Activated T-cell treated with anti-CD3 and anti-CD28 coated beads, Interleukin-2, amount 50 U/mL, for 48 hours (primary cell): Measurements from ENCODE around the gene KRTAP11-1.
A peak's percentile ranks its signal among the peaks of the same experiment; 100 is the strongest.

Experiments used
- DNase-seq, 2 experiments: peaks; one replicate each; pipeline ENCODE4 v3.0.0-alpha.2; 2020

The KRTAP11-1 gene, protein sequence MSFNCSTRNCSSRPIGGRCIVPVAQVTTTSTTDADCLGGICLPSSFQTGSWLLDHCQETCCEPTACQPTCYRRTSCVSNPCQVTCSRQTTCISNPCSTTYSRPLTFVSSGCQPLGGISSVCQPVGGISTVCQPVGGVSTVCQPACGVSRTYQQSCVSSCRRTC

DNA sequence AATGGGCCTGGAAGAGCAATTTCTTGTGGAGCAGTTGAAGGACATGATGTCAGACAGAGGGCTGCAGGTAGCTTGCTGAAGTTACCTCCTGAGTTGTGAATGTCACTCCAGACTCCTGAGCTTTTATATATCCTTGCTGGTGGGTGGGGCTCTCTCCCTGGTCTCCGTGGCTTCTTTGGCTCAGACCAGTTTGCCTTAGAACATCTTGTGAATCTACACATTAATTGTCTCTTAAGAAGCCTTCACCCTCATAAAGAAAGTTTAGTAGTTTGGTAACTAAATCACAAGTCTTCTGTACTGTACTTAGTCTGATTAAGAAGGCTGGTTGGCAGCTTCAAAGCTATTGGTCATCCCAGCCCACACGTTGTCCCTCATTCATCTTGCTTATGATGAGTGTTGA, at the start of gene KRTAP11-1:
KRTAP11-1 (minus strand) TSS at position 101 of the 400 bp plus-strand sequence; CDS start at position 45, 56 bp downstream.
- DNase-seq = no peak

DNA sequence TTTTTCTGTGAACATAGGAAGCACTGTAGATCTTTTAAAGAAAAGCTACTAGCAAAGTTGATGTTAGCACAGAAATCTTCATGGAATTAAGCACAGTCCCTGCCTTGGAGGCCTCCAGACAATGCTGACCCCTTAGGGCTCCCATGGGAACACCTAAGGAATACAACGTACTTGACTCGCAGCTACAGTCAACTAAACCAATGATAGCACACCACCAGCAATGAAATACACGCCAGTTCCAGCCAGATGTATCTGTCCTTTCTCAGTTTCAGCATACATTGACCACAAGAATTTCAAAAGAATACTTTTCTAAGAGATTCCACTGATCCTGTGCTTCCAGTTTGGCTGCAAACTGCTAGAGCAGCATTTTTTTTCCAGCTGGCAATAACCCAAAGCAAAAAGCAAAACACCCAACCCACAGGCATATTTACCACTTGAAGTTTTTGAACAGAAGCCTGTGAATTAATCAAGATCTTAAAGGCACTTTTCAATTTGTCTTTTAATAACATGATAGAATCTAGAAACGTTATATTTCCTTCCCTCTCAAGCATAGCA, 42.8 kb upstream of the KRTAP11-1 start:
- no peak for DNase-seq

DNA sequence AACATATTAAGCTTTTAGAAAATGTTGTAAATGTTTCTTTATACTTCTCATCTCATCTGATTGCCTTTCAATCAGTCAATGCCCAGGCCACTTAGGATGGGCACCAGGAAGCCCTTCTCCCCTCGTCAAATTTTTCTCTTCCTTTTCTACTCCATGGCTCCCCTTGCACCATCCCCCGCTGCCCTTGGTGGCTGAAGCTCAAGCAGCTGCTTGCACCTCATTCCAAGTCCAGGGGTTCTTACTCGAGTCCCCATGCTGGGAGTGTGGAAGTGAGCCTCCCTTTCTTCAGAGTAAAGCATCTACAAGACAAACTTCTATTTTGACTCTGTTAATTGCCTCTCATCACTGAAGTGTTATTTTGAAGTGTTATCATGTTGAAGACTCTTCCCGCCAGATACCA, 39.7 kb upstream of the KRTAP11-1 start:
- DNase-seq = no peak

DNA sequence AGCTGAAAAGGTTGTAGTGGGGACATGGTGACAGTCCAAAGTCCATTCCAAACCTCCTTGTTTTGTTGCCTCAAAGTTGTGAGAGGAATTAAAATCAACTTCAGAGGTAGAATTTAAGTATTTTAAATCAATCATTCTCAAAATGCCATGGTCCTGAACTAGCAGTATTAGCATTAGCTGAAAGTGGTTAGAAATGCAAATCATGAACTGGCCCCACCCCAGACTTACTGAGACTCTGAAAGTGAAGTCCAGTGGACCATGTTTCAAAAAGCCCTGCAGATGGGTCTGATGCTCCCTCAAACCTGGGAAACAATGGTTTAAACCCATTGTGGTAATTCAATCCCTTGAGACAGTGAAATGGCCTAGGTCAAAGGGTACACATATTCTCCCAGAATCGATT, 36.2 kb upstream of the KRTAP11-1 start:
- DNase-seq = no peak

DNA sequence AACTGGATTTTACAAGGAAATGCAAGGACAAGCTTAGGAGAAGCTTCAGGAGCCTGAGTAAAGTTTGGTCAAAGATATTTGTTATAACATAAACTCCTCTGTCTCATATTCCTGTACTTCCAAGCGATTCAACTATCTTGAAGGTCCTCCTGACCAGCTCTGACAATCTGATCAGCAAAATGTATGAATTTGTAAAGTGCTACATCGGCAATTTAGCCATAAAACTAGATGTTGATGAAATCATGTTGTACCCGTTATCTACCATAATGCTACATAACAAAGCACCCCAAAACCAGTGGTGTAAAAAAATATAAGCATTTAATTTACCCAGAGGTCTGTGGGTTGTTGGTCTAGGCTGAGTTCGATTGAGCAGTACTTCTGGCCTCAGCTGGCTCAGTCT, 19.5 kb upstream of the KRTAP11-1 start:
- no peak for DNase-seq

DNA sequence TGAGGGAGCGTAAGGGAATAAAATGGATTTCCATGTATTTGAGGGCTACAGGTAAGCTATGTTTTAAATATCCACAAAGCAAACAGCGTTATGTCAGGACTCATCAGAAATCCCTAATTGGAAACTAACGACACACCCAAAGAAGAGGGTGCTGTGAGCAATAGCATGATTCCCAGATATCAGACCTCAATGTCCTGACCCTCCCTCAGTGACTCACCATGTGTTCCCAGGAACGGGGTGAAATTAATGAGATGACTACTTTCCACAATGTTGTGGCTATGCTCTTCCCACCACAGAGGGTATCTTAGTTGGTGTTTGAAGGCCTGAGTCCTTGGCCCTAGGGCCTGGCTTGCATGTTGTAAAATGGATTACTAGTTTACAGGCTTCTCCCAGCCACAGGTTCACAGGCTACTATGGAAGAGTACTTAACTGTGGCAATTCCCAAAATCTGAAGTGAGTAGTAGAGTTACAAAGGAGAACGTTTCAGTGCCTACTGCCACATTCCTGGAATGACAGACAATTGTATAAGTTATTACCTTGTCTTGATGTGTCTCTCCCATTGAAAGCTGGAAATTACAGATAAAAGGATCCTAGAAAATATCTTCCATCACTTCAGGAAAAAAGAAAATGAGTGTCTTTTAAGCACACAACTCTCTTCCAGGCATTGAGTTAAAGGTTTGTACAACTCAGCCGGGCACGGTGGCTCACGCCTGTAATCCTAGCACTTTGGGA, 1.7 kb upstream of the KRTAP11-1 start:
- DNase-seq = no peak

DNA sequence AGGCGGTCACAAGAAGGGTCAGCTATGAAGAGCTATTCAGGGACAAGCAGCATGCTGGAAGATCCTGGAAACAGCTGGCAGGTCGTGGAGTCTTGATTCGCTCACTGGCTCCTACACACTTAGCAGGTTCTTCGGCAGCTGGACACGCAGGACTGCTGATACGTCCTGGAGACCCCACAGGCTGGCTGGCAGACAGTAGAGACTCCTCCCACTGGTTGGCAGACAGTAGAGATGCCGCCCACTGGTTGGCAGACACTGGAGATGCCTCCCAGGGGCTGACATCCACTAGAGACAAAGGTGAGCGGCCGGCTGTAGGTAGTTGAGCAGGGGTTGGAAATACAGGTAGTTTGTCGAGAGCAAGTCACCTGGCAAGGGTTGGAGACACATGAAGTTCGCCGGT, 466 bp downstream of the KRTAP11-1 start:
- no peak for DNase-seq

DNA sequence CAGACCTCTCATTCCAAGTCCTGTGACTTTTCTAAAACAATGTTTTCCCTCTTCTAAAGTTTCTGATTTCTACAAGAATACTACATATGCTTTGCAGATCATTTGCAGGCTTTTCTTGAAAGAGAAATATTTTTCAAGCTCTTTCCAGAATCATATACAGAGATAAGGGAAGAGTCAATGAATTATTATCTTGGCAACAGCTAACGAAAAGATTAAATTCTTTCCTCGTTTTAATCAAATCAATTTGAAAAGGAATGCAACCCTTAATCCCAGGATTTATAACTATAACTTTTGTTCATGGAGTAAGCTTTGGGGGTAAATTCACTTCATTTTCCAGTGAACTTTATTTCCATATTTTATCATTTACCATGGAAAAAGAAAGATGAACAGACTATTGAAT, 6.9 kb downstream of the KRTAP11-1 start:
- no peak for DNase-seq

DNA sequence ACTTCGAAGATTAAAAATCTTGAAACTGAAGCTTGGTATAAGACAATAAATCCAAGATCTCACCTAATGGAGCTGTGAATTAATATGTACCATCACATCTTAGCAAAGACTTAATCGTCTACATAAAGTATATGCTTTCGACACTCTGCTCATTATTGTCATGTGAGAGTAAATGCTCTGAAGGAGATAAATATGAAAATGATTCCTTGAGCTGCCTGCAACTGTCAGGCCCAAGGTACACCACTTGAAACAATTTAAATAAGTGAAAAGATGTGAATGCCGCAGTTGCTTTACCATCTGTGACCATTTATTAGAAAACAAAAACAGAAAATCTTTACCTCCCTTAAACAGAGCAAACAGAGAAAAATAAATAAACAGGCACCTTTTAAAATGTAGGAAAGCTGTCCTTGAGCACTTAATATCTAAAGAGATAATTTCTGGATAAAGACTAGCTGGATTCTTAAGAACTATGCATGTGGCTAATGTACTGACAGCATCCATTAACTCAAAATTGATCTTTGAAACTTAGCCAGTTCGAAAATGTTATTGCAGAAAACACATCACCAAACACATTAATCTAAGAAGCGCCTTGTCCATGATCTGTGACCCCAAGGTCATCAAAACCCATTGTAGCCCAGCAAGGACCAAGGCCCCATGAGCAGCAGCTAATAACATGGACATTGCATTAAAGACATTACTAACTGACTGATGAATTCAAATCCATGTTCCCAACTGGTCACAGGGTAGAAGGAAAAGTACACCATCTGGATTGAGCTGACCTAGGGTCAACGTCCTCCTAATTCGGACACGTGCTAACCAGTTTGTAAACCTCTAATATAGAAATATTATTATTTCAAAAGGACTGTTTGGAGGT, 33.5 kb downstream of the KRTAP11-1 start:
- DNase-seq = no peak

DNA sequence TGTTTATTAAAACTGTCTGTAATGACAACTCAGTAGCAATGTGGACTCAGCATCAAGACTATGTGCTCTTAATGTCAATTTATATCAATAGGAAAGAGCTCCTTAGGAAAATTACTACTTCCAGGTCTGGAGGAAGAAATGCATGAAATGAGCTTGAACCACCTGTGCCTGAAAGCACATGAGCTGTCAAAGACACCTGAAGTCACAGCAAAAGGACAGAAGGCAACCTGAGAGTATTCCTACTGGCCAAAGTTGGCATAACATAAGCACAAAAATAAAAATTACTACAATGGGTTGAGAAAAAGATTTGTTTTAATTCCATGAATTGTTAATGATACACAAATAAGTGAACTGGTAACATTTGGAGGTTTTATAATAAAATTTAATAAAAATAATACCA, 38.4 kb downstream of the KRTAP11-1 start:
- DNase-seq = no peak

DNA sequence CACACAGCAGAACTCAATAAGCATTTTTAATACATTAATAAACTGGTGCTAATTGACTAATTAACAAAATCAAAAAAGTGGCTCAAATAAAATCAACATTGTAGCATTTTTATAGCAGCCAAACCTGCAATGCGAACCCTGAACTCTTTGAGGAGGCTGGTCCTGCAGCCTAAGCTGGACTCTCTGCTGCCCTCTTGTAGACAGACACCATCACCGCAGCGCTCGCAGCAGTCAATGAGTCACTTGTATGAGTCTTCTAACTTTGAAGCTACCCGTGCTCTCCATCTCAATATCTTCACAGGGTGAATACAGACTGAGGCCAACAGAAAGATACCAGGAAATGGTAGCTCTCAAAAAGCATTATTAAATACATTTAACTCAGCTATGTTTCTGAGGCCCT, 42.1 kb downstream of the KRTAP11-1 start:
- peak; percentile 43 to 49 for DNase-seq

DNA sequence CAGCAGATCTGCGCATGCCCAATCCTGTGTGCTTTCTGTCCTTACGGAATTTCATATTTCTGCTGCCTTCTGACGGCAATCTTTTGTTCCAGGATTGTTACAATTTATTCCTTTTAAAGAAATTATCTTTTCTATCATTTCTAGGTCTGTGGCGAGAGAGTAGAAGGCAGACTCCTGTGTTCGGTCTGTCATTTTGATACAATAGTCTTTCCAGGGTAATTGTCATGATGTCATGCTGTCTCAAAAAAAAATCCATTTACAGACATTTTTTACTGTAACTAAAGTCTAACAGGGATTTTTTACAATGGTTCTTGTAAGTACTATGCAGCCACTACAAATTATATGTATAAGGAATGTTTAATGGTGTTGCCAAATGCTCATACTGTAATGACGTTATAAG, 42.8 kb downstream of the KRTAP11-1 start:
- no peak for DNase-seq

DNA sequence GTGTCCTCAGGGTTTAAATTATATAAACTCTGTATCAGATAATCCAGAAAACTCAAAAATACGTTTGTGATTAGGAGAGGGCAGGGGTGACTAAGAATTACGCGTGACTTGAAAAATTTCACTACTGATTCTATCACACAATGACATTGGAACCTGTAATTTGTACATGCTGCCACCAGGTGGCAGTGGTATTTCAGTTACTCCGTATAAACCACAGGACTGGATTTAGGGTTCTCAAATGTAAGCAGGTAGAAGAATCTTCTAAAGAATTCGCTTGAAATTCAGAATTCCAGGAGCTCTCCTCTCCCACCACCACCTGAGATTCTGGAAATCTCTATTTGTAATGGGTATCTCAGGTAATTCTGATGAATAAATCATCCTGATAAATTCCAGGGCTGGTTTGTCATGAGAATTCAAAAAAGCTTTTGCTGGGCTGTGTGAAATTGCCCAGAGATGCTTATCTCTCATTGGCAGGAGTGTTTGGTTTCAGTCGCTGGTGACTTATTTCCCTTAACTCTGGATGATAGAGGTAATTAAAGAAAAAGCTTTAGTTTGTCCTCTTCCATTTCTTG, 50.1 kb downstream of the KRTAP11-1 start:
- peak; percentile 52 to 58 for DNase-seq
